ENCODE data around the gene SOD2. TPM values are rescaled to one million over a fixed set of nuclear protein-coding genes. Genes with fewer than 3 reads are reported as not detected.
A peak's percentile ranks its signal among the peaks of the same experiment; 100 is the strongest.

The SOD2 gene
- total RNA-seq, 1 experiment from 2014 or later, result 80.5 TPM

DNA sequence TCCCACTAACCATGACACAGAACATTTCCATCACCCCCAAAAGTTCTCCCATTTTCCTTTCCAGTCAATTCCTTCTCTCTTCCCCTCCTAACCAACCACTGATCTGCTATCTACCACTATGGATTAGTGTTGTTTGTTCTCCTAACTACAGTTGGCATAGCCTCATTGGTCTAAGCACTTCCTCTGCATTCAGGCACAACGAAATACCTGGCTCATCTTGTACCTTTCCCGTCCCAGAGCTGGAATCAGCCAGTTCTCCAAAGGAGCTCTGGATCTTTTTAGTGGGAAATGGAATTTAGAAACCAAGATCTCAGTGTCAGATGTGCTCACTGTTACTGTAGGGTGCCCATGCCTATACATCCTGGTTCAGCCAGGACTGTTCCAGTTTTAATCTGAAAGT lies 30.2 kb upstream of the SOD2 start:
- no peak overlapping the region for H3K14ac ChIP-seq (ENCODE audit: insufficient read depth, low read length)
- no peaks in the 10 kb centered on the region; the same call in 1 of the 2 replicates for H3K27me3 Mint-ChIP-seq (ENCODE audit: low read depth)
- H3K9me3 ChIP-seq (ENCODE audit: control insufficient read depth, low read depth, low read length), result no peaks in the 10 kb centered on the region
- peak overlapping the region; percentile 13 for H3K4me2 ChIP-seq (ENCODE audit: insufficient read depth, insufficient read length, low read length)
- peak overlapping the region in 2 of 3 experiments; percentile 11 to 59; a peak in 4 of 7 replicates for H3K27ac Mint-ChIP-seq
- no peaks in the 10 kb centered on the region for H3K23me2 ChIP-seq (ENCODE audit: insufficient read length, low read depth, low read length, poor library complexity, severe bottlenecking)
- TF ChIP-seq, protein P1, sequence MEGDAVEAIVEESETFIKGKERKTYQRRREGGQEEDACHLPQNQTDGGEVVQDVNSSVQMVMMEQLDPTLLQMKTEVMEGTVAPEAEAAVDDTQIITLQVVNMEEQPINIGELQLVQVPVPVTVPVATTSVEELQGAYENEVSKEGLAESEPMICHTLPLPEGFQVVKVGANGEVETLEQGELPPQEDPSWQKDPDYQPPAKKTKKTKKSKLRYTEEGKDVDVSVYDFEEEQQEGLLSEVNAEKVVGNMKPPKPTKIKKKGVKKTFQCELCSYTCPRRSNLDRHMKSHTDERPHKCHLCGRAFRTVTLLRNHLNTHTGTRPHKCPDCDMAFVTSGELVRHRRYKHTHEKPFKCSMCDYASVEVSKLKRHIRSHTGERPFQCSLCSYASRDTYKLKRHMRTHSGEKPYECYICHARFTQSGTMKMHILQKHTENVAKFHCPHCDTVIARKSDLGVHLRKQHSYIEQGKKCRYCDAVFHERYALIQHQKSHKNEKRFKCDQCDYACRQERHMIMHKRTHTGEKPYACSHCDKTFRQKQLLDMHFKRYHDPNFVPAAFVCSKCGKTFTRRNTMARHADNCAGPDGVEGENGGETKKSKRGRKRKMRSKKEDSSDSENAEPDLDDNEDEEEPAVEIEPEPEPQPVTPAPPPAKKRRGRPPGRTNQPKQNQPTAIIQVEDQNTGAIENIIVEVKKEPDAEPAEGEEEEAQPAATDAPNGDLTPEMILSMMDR (conservative IDR thresholded peaks at IDR 0.05), result no peak
- H3K36me3 Mint-ChIP-seq (ENCODE audit: insufficient read depth in 1 of 3, low read depth in 3 of 3), result peaks cover 5 to 14% (median 11%) of the 10 kb centered on the region in 3 experiments
- H3K79me1 ChIP-seq (ENCODE audit: insufficient read depth, low read depth, low read length, poor library complexity, severe bottlenecking), result no peaks in the 10 kb centered on the region
- no CpG with 5 or more reads among the region's 2 CpGs for WGBS (ENCODE audit: extremely low coverage, insufficient read length, low lambda C conversion rate)
- H3K27me3 ChIP-seq (ENCODE audit: insufficient read depth, low read length), result no peaks in the 10 kb centered on the region
- no peak overlapping the region for H2BK120ac ChIP-seq (ENCODE audit: low read depth, low read length, poor library complexity, severe bottlenecking)
- H3K27ac ChIP-seq (ENCODE audit: insufficient read length, low read depth, low read length), result no peak overlapping the region
- H3K18ac ChIP-seq (ENCODE audit: insufficient read length, low read depth, low read length), result no peak overlapping the region
- no peak overlapping the region for H3T11ph ChIP-seq (ENCODE audit: low read length)
- peak overlapping the region; percentile 46 for H4K8ac ChIP-seq (replicated peaks; ENCODE audit: insufficient read length, low read depth, low read length)
- H2AFZ ChIP-seq (ENCODE audit: low read length), result no peak overlapping the region
- no peak overlapping the region for H2BK5ac ChIP-seq (ENCODE audit: insufficient read length, low read length)
- no peak overlapping the region for H2AK5ac ChIP-seq (ENCODE audit: insufficient read length, low read length)
- H3K56ac ChIP-seq (ENCODE audit: insufficient read length, low read depth, low read length), result no peak overlapping the region
- H3K4me3 Mint-ChIP-seq, result no peak overlapping the region
- H3K79me2 ChIP-seq (ENCODE audit: insufficient read depth, low read length), result peaks cover 12% of the 10 kb centered on the region; the same call in 1 of the 2 replicates
- no peak overlapping the region for H3K4ac ChIP-seq (ENCODE audit: low read depth, low read length)
- H3K4me1 Mint-ChIP-seq, result peaks cover 12 to 18% of the 10 kb centered on the region in 2 experiments
- no peaks in the 10 kb centered on the region; a peak in 2 of 5 replicates for H3K9me3 Mint-ChIP-seq
- no peak overlapping the region for H2BK15ac ChIP-seq (ENCODE audit: low read depth, low read length)
- DNase-seq, result no peak
- peak overlapping the region; percentile 9 for H4K5ac ChIP-seq (ENCODE audit: insufficient read length, low read depth, low read length)
- no peaks in the 10 kb centered on the region for H4K20me1 ChIP-seq (ENCODE audit: control insufficient read depth, insufficient read depth, insufficient read length)
- H2BK12ac ChIP-seq (ENCODE audit: insufficient read length, low read depth, low read length), result no peak overlapping the region
- no peaks in the 10 kb centered on the region for H3K4me1 ChIP-seq (ENCODE audit: insufficient read depth, low read length)
- no peak overlapping the region for H2BK20ac ChIP-seq (ENCODE audit: low read depth, low read length, poor library complexity, severe bottlenecking)
- H4K91ac ChIP-seq (ENCODE audit: insufficient read length, low read depth, low read length), result no peak overlapping the region
- no peak overlapping the region for H3K23ac ChIP-seq (ENCODE audit: insufficient read length, low read depth, low read length)
- peak overlapping the region; percentile 38 for H3K9ac ChIP-seq (ENCODE audit: extremely low read depth, insufficient read length, low read length)

All from H9 (cell line).